ENCODE results near the gene ACTG2.
"Not testable (repeated sequence)": the region's sequence is repeated elsewhere in the genome, so short reads cannot be mapped to it uniquely, and the experiment has no call there.

The ACTG2 gene

GRCh38 chr2:73893764-73894474 is 1.1 kb downstream of the ACTG2 start:
- DNase-seq = no peak

GRCh38 chr2:73894475-73894850 is 1.7 kb downstream of the ACTG2 start:
- DNase-seq = no peak

GRCh38 chr2:73894877-73895276 is 2.1 kb downstream of the ACTG2 start:
- DNase-seq = no peak

GRCh38 chr2:73895473-73895872 is 2.7 kb downstream of the ACTG2 start:
- DNase-seq = no peak

- DNase-seq = peak; percentile 95
Observed at GRCh38 chr2:73896362-73897239, 3.8 kb downstream of the ACTG2 start.

- DNase-seq = no peak
Observed at GRCh38 chr2:73897240-73897583, 4.4 kb downstream of the ACTG2 start.

GRCh38 chr2:73897934-73898333 is 5.1 kb downstream of the ACTG2 start:
- no peak for DNase-seq

- no peak for DNase-seq
Observed at GRCh38 chr2:73899801-73900336, 7.1 kb downstream of the ACTG2 start.

- DNase-seq = no peak
Observed at GRCh38 chr2:73901143-73901542, 8.3 kb downstream of the ACTG2 start.

- DNase-seq = no peak
Observed at GRCh38 chr2:73902284-73902683, 9.5 kb downstream of the ACTG2 start.

GRCh38 chr2:73903313-73903712 is 10.5 kb downstream of the ACTG2 start:
- no peak for DNase-seq

GRCh38 chr2:73903949-73904613 is 11.3 kb downstream of the ACTG2 start:
- DNase-seq = not testable (repeated sequence)

- no peak for DNase-seq
Observed at GRCh38 chr2:73904952-73905351, 12.1 kb downstream of the ACTG2 start.

GRCh38 chr2:73906847-73907505 is 14.2 kb downstream of the ACTG2 start:
- no peak for DNase-seq

- peak; percentile 37 for DNase-seq
Observed at GRCh38 chr2:73907840-73908452, 15.1 kb downstream of the ACTG2 start.

GRCh38 chr2:73908689-73909652 is 16.2 kb downstream of the ACTG2 start:
- DNase-seq = no peak

GRCh38 chr2:73910873-73911547 is 18.2 kb downstream of the ACTG2 start:
- no peak for DNase-seq

- no peak for DNase-seq
Observed at GRCh38 chr2:73911548-73912208, 18.9 kb downstream of the ACTG2 start.

GRCh38 chr2:73913414-73914054 is 20.7 kb downstream of the ACTG2 start:
- no peak for DNase-seq

Data from fibroblast of skin of abdomen (primary cell).